Left ventricle myocardium superior (tissue), 1 donor: ENCODE measurements around the gene M1AP. TPM values are rescaled to one million over a fixed set of nuclear protein-coding genes. Genes with fewer than 3 reads are reported as not detected.

Experiments
- ATAC-seq: fragments of 200-7000 bp; cut with Tn5 transposase; one replicate; pipeline ENCODE4 v1.9.1; 2020; ENCODE audit warnings: mild to moderate bottlenecking, moderate library complexity
- DNase-seq: peaks from one replicate; pipeline ENCODE4 v3.0.0-alpha.2; 2020
- intact Hi-C: fragments of 100-400 bp; cut with micrococcal nuclease; formaldehyde crosslinking; loops from one replicate; pipeline ENCODE4 v1.11.0; 2022
- total RNA-seq: library from RNA; stranded (reverse); fragmentation: NEBNext Ultra II Directional; extraction: Animal tissue kit (Norgen Biotek cat#: 25700); gene quantifications from one replicate; pipeline ENCODE4 v1.2.1, GENCODE V29; 2021
- donor health status: DM: no; HTN: yes; CAD: no; lungs with severe emphysema.

M1AP gene
- total RNA-seq, 1 donor from 2014 or later: not detected

DNA sequence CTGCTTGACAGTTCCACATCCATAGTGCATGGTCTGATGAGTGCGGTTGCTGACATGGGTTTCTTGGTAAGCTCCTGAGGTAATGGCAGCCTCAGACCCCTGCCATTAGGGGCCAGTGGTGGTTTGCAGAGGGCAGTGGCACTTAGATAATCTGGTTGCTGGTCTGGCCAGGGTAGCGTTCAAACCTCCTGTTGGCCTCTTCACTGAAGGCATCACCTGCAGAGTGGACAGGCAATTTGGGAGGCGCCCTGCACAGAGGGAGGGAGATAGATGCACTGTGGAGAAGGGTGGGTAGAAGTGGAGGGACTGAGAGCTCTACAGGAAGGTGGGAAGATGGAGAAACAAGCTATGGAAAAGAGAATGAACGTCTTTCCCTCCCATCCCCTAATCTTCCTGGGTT is 114.7 kb downstream of the M1AP start:
- DNase-seq (no peak), ATAC-seq (no peak)
- intact Hi-C loops: no loop called here

DNA sequence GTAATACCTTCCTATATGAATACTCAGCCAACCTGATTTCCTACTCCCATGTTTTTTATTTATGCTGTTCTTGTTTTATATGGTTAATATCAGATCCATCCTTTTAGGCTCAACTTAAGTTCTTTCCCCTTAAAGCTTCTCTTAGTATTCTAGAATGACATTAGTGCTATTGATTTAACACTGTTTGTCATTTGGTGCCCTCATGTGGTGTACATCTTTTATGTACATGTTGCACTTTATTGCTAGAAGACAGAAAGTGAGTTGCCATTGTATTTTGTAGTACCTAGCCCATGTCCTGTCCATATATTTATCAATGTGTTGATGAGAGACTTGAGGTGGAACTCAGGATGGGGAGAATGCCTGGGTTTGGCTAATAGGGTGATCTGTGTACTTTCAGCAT is 115.9 kb downstream of the M1AP start:
- no peak for ATAC-seq
- intact Hi-C loops: no loop called here
- DNase-seq: no peak

DNA sequence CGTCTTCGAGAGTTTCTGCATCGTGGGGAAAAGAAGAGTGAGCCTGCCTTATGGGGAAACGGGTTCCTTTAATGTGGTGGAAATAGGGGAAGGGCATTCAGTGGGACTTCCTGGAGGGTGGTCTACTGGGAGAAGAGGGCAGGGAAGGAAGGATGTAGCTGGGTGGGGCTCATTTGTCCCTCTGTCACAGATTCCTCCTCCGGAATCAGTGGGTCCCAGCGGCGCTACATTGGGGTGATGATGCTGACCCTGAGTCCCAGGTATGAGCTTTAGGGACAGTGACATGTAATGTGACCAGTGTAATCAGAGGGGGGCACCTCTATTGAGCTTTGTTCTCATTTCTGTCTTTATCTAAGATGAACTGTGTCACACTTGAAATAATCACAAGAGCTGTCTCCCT is 116.5 kb downstream of the M1AP start:
- ATAC-seq: no peak
- DNase-seq: no peak
- intact Hi-C loops: no loop called here

DNA sequence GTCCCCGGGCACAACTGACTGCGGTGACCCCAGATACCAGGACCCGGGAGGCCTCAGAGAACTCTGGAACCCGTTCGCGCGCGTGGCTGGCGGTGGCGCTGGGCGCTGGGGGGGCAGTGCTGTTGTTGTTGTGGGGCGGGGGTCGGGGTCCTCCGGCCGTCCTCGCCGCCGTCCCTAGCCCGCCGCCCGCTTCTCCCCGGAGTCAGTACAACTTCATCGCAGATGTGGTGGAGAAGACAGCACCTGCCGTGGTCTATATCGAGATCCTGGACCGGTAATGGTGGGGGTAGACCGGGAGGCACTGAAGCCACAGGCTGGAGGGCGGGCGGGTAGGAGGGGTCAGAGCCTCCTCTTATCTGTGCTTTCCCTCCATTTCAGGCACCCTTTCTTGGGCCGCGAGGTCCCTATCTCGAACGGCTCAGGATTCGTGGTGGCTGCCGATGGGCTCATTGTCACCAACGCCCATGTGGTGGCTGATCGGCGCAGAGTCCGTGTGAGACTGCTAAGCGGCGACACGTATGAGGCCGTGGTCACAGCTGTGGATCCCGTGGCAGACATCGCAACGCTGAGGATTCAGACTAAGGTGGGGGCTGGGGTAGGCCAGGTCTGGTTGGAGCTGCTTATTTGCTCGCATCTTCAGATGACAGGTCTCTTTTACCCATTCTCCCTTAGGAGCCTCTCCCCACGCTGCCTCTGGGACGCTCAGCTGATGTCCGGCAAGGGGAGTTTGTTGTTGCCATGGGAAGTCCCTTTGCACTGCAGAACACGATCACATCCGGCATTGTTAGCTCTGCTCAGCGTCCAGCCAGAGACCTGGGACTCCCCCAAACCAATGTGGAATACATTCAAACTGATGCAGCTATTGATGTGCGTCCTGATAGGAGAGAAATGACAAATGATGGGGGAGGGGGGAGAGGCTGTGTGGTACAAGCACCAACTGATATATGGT is 117.6 kb downstream of the M1AP start:
- intact Hi-C loops: no loop called here
- peak; percentile 63 for DNase-seq
- ATAC-seq: peak; percentile 41

DNA sequence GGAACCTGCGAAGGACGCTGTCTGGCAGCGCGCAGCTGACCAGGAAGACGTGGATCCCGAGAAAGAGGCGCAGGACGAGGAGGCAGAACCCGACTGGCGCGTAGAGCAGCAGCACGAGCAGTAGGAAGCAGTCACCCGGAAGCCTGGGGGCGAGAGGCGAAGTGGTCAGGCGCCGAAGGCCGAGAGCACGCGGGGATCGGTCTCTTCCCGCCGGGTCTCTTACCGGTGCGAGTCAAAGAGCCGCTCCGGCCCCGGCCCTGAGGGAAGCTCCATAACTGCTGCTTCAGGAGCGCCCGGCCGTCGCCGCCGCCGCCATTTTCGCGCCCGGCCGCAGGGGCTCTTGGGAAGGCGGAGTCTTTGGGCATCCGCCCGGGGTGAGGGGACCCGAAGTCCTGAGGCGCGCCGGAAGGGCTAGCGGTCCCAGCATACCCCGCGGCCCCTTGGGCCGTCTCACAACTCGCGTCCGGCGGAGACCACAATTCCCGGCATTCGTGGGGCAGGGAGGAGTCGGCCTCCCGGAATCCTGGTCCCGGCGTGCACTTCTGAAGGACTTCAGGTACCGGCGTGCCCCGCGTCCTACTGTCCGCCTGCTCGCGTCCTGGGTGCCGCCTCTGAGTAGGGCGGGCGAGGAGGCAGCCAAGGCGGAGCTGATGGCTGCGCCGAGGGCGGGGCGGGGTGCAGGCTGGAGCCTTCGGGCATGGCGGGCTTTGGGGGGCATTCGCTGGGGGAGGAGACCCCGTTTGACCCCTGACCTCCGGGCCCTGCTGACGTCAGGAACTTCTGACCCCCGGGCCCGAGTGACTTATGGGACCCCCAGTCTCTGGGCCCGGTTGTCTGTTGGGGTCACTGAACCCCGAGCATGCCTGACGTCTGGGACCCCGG is 118.5 kb downstream of the M1AP start, which contains the start of the genes AUP1 and HTRA2:
AUP1 (minus strand) TSS at position 350 of the 882 bp plus-strand sequence; CDS start at position 273, 77 bp downstream.
HTRA2 (plus strand) TSS at position 577 of the 882 bp plus-strand sequence; CDS start at position 651, 74 bp downstream.
- ATAC-seq (peak; percentile 95), DNase-seq (peak; percentile 99)
- intact Hi-C loops: no loop called here

DNA sequence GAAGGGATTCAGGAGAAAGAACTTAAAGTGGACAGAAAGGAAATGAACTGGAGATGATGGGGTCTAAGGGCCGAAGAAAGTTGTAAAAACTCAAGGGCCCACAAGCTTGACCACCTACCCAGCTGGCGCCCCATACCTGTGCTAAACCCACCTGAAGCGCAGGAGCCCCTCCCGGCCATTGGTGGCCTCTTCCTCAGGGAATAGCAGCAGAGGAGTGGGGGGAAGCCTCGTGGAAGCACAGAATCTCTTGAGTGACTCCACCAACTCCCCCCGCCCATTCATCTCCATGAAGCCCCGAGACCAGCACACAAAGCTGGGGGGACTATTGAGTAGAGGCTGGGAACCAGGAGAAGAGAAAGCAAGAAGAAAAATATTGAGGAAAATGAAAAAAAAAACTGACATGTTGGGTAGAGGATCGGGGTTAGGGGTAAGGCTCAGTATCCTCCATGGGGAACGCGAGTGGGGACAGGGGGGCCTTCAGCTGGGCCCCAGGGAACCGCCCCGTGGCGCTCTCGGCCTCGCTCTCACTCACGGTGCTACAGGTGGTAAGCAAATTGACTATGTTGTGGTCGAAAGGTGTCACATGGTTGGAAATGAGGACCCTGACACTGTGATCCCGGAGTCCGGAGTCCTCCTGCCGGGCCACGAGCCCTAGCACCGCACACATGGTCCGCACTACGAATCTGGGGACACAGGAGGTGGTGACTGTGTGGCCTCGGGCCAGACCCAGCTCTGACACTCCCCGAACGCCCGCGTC is 119.4 kb downstream of the M1AP start:
- DNase-seq: no peak
- intact Hi-C loops: no loop called here
- peak; percentile 4 for ATAC-seq

DNA sequence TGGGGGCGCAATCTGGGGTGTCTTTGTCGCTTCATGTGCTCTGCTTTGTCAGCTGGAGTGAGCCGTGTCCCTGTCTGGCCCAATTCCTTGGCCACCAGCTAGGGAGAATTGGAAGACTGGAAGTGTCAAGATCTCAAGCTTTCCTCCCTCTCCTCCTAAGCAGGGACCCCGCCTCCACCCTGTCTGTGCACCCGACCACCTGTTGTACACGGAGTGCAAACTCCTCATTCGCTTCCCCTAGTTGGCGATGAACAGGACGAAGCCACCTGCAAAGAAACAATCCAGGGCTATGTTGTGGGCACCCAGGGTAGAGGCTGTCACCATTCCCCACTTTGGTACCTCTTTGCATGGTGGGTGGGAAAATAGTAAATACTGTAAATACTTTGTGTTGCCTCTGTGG is 120.4 kb downstream of the M1AP start:
- ATAC-seq (no peak), DNase-seq (no peak)
- intact Hi-C loops: no loop called here

DNA sequence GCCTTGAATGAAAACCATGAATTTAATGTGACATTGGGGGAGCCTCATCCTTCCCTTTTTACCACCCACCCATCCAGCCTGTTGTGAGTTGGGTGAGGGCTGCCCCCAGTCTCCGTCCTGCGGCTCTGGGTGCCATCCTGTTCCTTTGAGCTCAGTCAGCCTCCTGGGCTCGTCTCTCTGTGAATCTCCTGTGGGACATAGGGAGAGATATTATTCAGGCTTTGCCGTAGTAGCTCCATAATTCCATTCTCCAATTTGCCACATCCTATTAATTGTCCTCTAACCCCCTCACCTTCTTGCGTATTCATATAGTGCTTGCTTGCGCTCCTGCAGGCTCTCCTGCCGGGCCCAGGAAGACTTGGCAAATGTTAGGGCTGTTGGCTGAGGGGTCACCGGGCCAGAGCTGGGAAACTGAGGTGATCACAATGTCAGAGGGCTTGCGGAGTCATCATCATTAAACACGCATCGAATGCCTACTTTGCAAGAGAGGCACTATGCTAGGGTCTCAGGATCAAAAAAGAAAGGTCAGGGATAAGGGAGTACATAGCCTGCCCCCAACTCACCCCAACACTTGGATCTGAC is 121.4 kb downstream of the M1AP start:
- DNase-seq (no peak), ATAC-seq (no peak)
- intact Hi-C loops: no loop called here

DNA sequence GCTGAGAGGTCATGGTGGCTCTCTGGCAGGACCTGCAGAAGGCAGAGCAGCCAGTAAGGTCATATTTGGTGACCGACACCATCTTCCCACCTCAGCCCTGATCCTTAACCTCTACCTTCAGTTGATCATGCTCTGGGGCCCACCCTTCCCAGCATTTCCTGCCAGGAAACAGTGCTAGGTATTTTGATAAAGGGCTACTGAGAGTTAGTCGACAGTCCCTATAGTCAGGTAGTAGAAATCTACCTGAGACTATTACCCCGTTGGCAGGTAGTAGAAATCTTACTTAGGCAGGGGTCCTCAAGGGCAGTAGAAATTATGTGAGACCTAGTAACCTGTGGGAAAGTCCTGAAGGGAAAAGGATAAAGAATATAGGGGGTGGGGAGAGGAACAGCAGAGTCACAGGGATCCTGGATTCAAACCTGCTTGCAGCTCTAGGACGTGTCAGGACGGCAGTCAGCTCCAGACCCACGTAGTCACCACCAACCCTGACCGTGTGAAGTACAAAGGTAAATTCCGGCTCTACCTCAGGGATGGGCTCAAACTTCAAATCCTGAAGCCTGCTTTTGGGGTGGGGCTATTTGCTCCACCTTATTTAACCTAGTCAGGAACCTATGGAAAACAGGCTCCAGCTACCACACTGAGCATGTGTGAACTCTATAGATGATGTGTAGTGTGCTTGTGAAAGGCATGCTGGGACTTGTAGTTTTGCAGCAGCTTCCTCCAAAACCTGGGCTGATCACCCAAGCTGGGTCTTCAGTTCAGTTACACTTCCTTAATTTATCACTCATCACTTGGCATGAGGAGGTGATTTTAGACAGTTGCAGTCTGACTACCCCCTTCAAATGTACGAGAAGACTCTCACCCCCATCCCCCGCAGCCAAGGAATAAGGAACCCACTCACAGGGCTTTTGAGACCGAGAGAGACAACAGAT is 122.1 kb downstream of the M1AP start, which contains the start of gene DQX1:
DQX1 (minus strand) TSS at position 515 of the 932 bp plus-strand sequence; CDS start at position 13, 502 bp downstream.
- intact Hi-C loops: no loop called here
- DNase-seq (no peak), ATAC-seq (no peak)

DNA sequence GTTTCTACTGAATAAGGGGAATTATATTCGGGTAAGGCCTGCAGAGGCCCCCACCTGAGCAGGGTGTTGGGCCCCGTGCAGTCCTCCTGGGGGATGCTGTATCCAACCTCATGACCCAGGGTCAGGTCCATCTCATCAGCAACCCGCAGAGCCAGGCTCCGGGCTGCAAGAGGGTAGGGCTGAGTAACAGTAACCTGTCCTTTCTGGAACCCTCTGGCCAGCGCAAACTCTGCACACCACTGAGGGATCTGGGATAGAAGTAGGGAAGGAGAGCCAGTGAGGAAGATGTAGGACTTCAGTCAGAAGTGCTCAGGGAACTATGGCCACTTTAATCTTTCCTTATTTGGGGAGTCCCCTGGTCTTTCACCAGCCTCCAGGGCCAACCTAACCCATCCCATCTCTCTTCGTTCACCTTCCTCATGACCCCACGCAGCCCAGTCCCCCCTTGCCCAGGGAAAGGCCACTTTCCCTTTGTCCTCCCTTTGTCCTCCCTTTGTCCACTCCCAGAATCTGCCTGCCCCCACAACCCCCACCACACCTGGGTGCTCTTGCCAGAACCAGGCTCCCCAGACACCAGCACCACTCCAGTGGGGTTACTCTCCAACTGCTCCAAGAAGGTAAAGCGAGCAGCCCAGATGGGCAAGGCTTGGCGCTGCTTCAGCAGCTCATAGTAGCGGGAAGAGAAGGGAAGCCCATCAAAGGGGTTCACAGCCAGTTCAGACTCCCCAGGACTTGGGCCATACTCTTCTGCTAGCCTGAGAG is 123.0 kb downstream of the M1AP start:
- DNase-seq: no peak
- ATAC-seq: no peak
- intact Hi-C loops: no loop called here

DNA sequence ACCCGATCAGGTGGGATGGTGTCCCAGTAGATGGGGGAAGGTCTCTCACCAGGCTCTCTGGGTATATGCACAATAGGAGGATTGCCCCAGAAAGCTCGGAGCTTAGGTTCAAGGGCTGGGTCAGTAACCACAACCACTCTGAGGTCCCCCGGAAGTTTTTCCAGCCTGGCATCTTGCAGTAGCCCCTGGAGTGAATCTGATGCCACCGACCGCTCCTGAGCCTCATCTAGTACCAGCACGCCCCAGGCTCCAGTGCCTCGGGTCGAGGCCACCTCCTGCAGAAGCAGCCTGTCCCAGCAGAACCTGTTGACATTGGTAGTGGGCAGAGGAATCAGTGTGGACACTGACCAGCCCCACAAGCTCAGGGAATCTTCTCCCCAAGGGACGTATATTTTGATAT is 124.1 kb downstream of the M1AP start:
- DNase-seq (no peak), ATAC-seq (no peak)
- intact Hi-C loops: no loop called here

DNA sequence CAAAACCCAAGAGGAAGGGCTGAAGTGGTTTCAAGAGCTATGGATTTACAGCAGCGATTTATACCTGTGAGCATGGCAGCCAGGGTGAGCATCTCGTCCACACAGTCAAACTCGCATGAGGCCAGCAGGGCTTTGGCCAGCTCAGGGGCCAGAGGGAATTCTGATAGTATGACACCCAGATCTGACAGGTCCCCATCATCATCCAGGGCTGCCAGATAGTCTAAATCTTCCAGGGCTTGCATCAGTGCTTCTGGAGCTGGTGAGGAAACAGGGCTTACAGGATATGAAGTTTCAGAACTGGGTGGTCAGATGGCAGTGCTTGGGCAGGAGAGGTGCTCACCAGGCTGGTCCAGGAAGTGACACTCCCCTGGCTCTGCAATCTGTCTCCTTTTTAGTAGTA is 125.6 kb downstream of the M1AP start:
- ATAC-seq: no peak
- DNase-seq: no peak
- intact Hi-C loops: no loop called here

DNA sequence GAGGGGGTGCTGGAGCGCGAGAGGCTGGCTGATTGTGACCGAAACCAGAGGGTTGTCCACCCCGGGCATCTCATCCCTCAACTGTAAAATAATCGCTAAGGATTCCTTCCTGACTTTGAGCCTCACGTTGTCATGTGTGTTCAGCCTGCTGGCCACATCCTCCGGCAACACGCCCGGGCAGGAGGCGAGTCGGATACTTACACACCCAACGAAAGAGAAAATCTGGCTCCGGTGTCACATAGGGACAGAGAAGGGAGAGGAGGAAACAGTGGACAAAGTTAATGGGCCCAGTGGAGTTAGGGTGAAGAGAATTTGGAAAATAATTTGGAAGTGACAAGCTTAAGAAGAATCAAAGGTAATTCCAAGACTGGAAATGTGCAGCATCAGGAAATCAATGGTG is 131.5 kb downstream of the M1AP start:
- intact Hi-C loops: no loop called here
- no peak for DNase-seq
- ATAC-seq: no peak

DNA sequence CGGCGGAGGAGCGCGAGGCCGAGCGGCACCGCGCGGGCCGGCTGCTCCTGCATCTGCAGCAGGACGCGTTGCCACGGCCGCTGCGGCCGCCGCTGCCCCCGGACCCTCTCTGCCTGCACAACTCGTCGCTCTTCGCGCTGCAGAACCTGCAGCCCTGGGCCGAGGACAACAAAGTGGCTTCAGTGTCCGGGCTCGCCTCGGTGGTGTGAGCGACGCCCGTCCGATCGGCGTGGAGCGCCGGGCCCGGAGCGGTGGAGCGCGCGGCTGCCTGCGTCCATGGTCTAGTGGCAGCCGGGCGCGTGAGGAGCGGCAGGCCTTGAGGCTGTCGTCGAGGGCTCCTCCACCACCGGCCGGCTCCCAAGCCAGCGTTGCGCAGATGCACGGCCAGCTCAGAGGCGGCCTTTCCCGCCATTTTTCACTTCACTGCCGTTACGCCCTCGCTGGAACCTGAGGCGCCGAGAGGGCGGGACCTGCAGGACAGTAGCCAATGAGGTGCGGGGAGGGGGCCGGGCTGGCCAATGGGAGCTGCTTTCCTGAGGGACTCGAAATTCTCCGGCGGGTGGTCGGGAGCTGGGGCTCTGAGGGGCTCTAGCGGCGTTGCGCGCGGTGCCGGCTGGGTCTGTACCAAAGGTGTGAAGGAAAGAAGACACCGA is 132.0 kb downstream of the M1AP start:
- intact Hi-C loops: no loop called here
- ATAC-seq (peak; percentile 85), DNase-seq (peak; percentile 82)

DNA sequence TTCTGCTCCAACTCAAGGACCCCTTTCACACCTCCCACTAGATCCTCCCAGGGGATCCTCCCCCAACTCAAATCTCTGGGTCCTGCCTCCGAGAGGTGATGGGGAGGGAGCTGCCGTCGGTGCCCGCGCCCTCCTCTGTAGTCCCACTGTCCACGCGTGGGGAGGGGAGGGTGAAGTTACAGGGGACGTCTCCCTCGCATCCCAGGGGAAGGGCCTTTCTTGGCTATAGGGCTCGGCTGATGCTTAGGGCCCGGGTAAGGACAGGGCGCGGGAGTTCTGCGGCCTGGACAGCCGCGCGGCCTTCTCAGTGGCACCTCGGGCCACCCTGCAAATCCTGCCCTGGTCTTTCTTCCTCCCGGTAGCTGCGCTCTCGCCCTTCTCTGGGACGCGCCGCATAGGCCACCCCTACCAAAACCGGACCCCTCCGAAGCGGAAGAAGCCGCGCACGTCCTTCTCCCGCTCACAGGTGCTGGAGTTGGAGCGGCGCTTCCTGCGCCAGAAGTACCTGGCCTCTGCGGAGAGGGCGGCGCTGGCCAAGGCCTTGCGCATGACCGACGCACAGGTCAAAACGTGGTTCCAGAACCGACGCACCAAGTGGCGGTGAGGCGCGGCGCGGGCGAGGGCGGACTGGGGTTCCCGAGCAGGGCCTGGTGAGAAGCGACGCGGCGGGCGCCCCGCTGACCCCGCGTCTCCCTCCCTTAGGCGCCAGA is 132.7 kb downstream of the M1AP start:
- ATAC-seq (no peak), DNase-seq (no peak)
- intact Hi-C loops: no loop called here
